Activated T-cell treated with anti-CD3 and anti-CD28 coated beads for 48 hours (primary cell): ENCODE measurements around the gene OR7D2.

Experiments
- DNase-seq: peaks from one replicate; pipeline ENCODE4 v3.0.0-alpha.2; 2020; ENCODE audit warnings: low read depth

Gene OR7D2

GRCh38 chr19:9205501-9206113 is 26.8 kb downstream of the OR7D2 start:
- peak; percentile 50 for DNase-seq

DNA sequence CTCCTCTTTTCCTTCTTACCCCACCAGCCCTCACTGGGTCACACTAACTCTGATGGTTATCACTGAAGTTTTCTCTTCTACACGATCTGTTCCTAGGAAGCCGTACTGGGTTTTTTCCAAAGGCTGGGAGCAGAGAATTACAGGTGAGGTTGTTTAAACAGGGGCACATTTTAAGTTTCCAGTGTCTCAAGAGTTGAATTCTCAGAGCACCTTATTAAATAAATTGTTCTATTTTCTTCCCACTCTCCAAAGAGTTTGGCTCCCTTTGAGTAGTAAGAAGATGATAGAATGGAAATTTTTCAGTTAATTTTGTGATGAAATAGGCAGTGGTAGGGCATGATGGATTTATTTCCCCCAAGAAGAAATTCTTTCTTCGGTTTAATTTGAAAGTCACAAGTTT is 40.7 kb downstream of the OR7D2 start, which contains the start of gene OR7D4:
OR7D4 (minus strand) TSS at position 101 of the 400 bp plus-strand sequence. CDS start 4,752 bp downstream, outside the sequence.
- DNase-seq = no peak
